Measurements from ENCODE around the gene SMNDC1.

GRCh38 chr10:110336111-110336721 is 31.5 kb upstream of the SMNDC1 start:
- no peak for TF ChIP-seq CTCF (IDR thresholded peaks at IDR 0.05)
- no peak for TF ChIP-seq POLR2A (IDR thresholded peaks at IDR 0.05)
- TF ChIP-seq EP300 (IDR thresholded peaks at IDR 0.05): no peak
